Lung (tissue), 13 donors: Measurements from ENCODE around the gene HS6ST1. TPM values are rescaled to one million over a fixed set of nuclear protein-coding genes. Genes with fewer than 3 reads are reported as not detected.

Experiments
- ATAC-seq: fragments of 200-7000 bp; cut with Tn5 transposase; one replicate; pipeline ENCODE4 v1.9.1; 2020; ENCODE audit warnings: moderate number of reproducible peaks; ENCODE audit not compliant: insufficient read depth, low FRiP score
- DNase-seq, 3 donors: peaks; one replicate each; pipeline ENCODE4 v3.0.0-alpha.2; 2013 to 2017
- H3K27ac ChIP-seq, 2 donors: one replicate each; pipeline ENCODE4 v1.5.1; 2013; ENCODE audit warnings: mild to moderate bottlenecking in 2 of 2, moderate library complexity in 2 of 2, control low read depth in 1 of 2, inconsistent platforms in 1 of 2, low read depth in 1 of 2, low read length in 1 of 2
- H3K27me3 ChIP-seq, 3 donors: one replicate each; pipeline ENCODE4 v1.5.1; 2013; ENCODE audit warnings: low read length in 2 of 3; ENCODE audit not compliant: control insufficient read depth in 3 of 3, insufficient read depth in 3 of 3
- H3K36me3 ChIP-seq, 4 donors: one replicate each; pipeline ENCODE4 v1.5.1; 2013; ENCODE audit warnings: low read length in 4 of 4, mild to moderate bottlenecking in 1 of 4, moderate library complexity in 1 of 4; ENCODE audit not compliant: control insufficient read depth in 4 of 4, insufficient read depth in 4 of 4
- H3K4me1 ChIP-seq, 5 donors: one replicate each; pipeline ENCODE4 v1.5.1; 2013; ENCODE audit warnings: low read length in 5 of 5, mild to moderate bottlenecking in 2 of 5, moderate library complexity in 1 of 5; ENCODE audit not compliant: control insufficient read depth in 5 of 5, insufficient read depth in 5 of 5
- H3K4me3 ChIP-seq: one replicate; pipeline ENCODE4 v1.5.1; 2013; ENCODE audit warnings: mild to moderate bottlenecking, control low read depth, moderate library complexity
- H3K9ac ChIP-seq, 2 donors: one replicate each; pipeline ENCODE4 v1.5.1; 2013; ENCODE audit warnings: low read length in 2 of 2, control low read depth in 1 of 2; ENCODE audit not compliant: insufficient read depth in 1 of 2
- H3K9me3 ChIP-seq, 4 donors: one replicate each; pipeline ENCODE4 v1.5.1; 2013; ENCODE audit warnings: low read length in 3 of 4, mild to moderate bottlenecking in 1 of 4, moderate library complexity in 1 of 4; ENCODE audit not compliant: control insufficient read depth in 4 of 4, insufficient read depth in 3 of 4
- WGBS, 2 donors: extraction: QIAGEN DNeasy Blood & Tissue Kit; methylation state at CpG; one replicate each; pipeline ENCODE4 v1.1.7; 2013; 5-methylcytosine and 5-hydroxymethylcytosine counted together
- polyA plus RNA-seq, 2 donors: library from polyadenylated mRNA; stranded (reverse); fragments of 200-250 nt; gene quantifications; one replicate each; pipeline ENCODE4 v1.2.1, GENCODE V29; 2013
- small RNA-seq: library from RNA; depleted of rRNA; stranded (forward); fragments of <200 nt; gene quantifications from one replicate; pipeline ENCODE3, GENCODE V24; 2014; ENCODE audit warnings: low replicate concordance
- total RNA-seq, 2 donors: library from RNA; depleted of rRNA in 1 of 2; stranded (reverse); fragments of >200 nt in 1 of 2; gene quantifications; one replicate each; pipeline ENCODE4 v1.2.1, GENCODE V29; 2014 to 2021
- TF ChIP-seq, protein P1 (sequence below): IDR thresholded peaks from 2 replicates; pipeline ENCODE4 v1.5.1; 2012; ENCODE audit warnings: mild to moderate bottlenecking; ENCODE audit errors: control extremely low read depth, extremely low read depth
- donor health status: control.
- donor health status: control.
- donor health status: Bipolar disorder and iron deficiency.
- donor health status: healthy.
- donor health status: DM: yes; HTN: yes; CAD: no.

The HS6ST1 gene
- total and polyA plus RNA-seq, 4 donors: 15.1 to 37.7 (median 29.1) TPM

- TF ChIP-seq, protein P1, sequence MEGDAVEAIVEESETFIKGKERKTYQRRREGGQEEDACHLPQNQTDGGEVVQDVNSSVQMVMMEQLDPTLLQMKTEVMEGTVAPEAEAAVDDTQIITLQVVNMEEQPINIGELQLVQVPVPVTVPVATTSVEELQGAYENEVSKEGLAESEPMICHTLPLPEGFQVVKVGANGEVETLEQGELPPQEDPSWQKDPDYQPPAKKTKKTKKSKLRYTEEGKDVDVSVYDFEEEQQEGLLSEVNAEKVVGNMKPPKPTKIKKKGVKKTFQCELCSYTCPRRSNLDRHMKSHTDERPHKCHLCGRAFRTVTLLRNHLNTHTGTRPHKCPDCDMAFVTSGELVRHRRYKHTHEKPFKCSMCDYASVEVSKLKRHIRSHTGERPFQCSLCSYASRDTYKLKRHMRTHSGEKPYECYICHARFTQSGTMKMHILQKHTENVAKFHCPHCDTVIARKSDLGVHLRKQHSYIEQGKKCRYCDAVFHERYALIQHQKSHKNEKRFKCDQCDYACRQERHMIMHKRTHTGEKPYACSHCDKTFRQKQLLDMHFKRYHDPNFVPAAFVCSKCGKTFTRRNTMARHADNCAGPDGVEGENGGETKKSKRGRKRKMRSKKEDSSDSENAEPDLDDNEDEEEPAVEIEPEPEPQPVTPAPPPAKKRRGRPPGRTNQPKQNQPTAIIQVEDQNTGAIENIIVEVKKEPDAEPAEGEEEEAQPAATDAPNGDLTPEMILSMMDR: no peak
- ATAC-seq: no peak
- 82 to 84% methylated on average over 10 of the region's 10 CpGs for WGBS, 2 donors
Measured at GRCh38 chr2:128215897-128216642, 102.6 kb downstream of the HS6ST1 start.

More at GRCh38 chr2:128215897-128216642, 102.6 kb downstream of the HS6ST1 start:
- no peaks in the 10 kb centered on the region for H3K36me3 ChIP-seq
- peaks cover 0 to 2% (median 0%) of the 10 kb centered on the region in 3 donors for H3K27me3 ChIP-seq
- H3K9ac ChIP-seq: no peak overlapping the region
- peaks cover 0 to 2% (median 0%) of the 10 kb centered on the region in 4 donors for H3K9me3 ChIP-seq
- no peak for DNase-seq
- H3K4me1 ChIP-seq: no peaks in the 10 kb centered on the region
- H3K4me3 ChIP-seq: no peak overlapping the region
- H3K27ac ChIP-seq: no peak overlapping the region

Small RNAs within 50 kb of the gene (small RNA-seq; reads per million reads assigned to genes)
- not detected for gene RF00019

Other genes starting within 250 kb of the HS6ST1 start
- 10 to 100 TPM; 47.0 to 57.7 TPM for gene UGGT1, start 227.7 kb downstream of the HS6ST1 start, total RNA-seq
- gene UGGT1, start 227.7 kb downstream of the HS6ST1 start, polyA plus RNA-seq: 10 to 100 TPM in 1 of 2 donors, 1 to 10 TPM in 1; 9.4 to 18.6 TPM